OCI-LY7 (cell line): Measurements from ENCODE around the gene DOHH. TPM values are rescaled to one million over a fixed set of nuclear protein-coding genes. Genes with fewer than 3 reads are reported as not detected.
A peak's percentile ranks its signal among the peaks of the same experiment; 100 is the strongest.

Experiments used
- BruUV-seq: library from RNA; stranded (reverse); fragments of 400-500 nt; replicated peaks from 2 replicates; lab custom pipeline; 2021; lab: Mats Ljungman, UMichigan
- CTCF ChIA-PET: fragments of 300-600 bp; sonication (Branson Sonifier 250); formaldehyde crosslinking; loops from one replicate; lab custom pipeline; 2022; ENCODE audit warnings: antibody characterized with exemption; ENCODE audit not compliant: unreplicated experiment; lab: Charles Lee
- POLR2A ChIA-PET: fragments of 300-600 bp; sonication (Branson Sonifier 250); formaldehyde crosslinking; loops from one replicate; lab custom pipeline; 2022; ENCODE audit warnings: antibody characterized with exemption; lab: Charles Lee
- DNase-seq: peaks from one replicate; pipeline ENCODE4 v3.0.0-alpha.2; 2015; ENCODE audit warnings: low spot score
- H2AFZ ChIP-seq: fragments of 200-600 bp; sonication (generic), shearing (Covaris generic); 2 replicates; pipeline ENCODE4 v1.6.1; 2014; ENCODE audit warnings: mild to moderate bottlenecking, antibody characterized with exemption, low read length, moderate library complexity
- H3K27ac ChIP-seq: fragments of 200-600 bp; sonication (generic); 2 replicates; pipeline ENCODE4 v1.5.1; 2014; ENCODE audit warnings: mixed run types, low read depth, mild to moderate bottlenecking, moderate library complexity, low read length, inconsistent platforms; ENCODE audit not compliant: poor library complexity, severe bottlenecking
- H3K36me3 ChIP-seq: fragments of 200-600 bp; sonication (generic); 2 replicates; pipeline ENCODE4 v1.6.1; 2014; ENCODE audit warnings: mild to moderate bottlenecking, antibody characterized with exemption, low read length, moderate library complexity, mixed read lengths; ENCODE audit not compliant: insufficient read depth
- H3K4me1 ChIP-seq: fragments of 200-600 bp; sonication (generic); 2 replicates; pipeline ENCODE4 v1.5.1; 2014; ENCODE audit warnings: mild to moderate bottlenecking, low read length; ENCODE audit not compliant: insufficient read depth, poor library complexity, severe bottlenecking
- H3K4me2 ChIP-seq: fragments of 200-600 bp; sonication (generic); 2 replicates; pipeline ENCODE4 v1.6.1; 2014; ENCODE audit warnings: mild to moderate bottlenecking, low read length
- H3K4me3 ChIP-seq: fragments of 200-600 bp; sonication (generic); 2 replicates; pipeline ENCODE4 v1.5.1; 2014; ENCODE audit warnings: mild to moderate bottlenecking, low read depth, low read length; ENCODE audit not compliant: poor library complexity, severe bottlenecking
- H3K79me2 ChIP-seq: fragments of 200-600 bp; sonication (generic); 2 replicates; pipeline ENCODE4 v1.6.1; 2016; ENCODE audit warnings: low read depth, mild to moderate bottlenecking, low read length, moderate library complexity, mixed read lengths; ENCODE audit not compliant: insufficient read depth
- H3K9me2 ChIP-seq: fragments of 200-600 bp; sonication (generic); 2 replicates; pipeline ENCODE4 v1.6.1; 2016; ENCODE audit warnings: mild to moderate bottlenecking, low read length, mixed read lengths; ENCODE audit not compliant: insufficient read depth
- H3K9me3 ChIP-seq: fragments of 200-600 bp; sonication (generic); 2 replicates; pipeline ENCODE4 v1.6.1; 2014; ENCODE audit warnings: mild to moderate bottlenecking, mixed run types, low read length, mixed read lengths
- H4K20me1 ChIP-seq: fragments of 200-600 bp; sonication (generic); 2 replicates; pipeline ENCODE4 v1.6.1; 2014; ENCODE audit warnings: mild to moderate bottlenecking, antibody characterized with exemption, low read length, moderate library complexity, mixed read lengths; ENCODE audit not compliant: insufficient read depth
- CTCF ChIP-seq: fragments of 200-600 bp; sonication (generic); conservative IDR thresholded peaks from 2 replicates; pipeline ENCODE4 v1.5.1; 2014; ENCODE audit warnings: mild to moderate bottlenecking, antibody characterized with exemption, low read length, moderate library complexity, mixed read lengths
- EZH2phosphoT487 ChIP-seq: fragments of 200-600 bp; sonication (generic); IDR thresholded peaks from 2 replicates; pipeline ENCODE4 v1.6.1; 2018; ENCODE audit warnings: low read depth, borderline replicate concordance, mild to moderate bottlenecking, mixed run types, antibody characterized with exemption, low read length, moderate library complexity, mixed read lengths
- intact Hi-C: fragments of 100-400 bp; cut with micrococcal nuclease; formaldehyde crosslinking; loops from one replicate; pipeline ENCODE4 v1.10.0; 2022; ENCODE audit not compliant: unreplicated experiment
- total RNA-seq, 2 experiments: library from RNA; depleted of rRNA in 1 of 2; stranded (reverse); fragments of >200 nt in 1 of 2; shearing (Covaris generic) in 1 of 2; gene quantifications; 2 replicates each; pipeline ENCODE4 v1.2.3, GENCODE V29; 2014 to 2022

The DOHH gene
- total RNA-seq, 2 experiments from 2014 or later, result 11.3 to 13.1 TPM

- intact Hi-C loops, result loop anchor here (5.0 kb wide), 1 partner anchor 66 kb away; the partner anchor contains the start of gene HMG20B
- Histone ChIP-seq H3K36me3 (peaks cover 30% of the 10 kb centered on the region; the same call in 1 of the 2 replicates), H3K4me3 (peak overlapping the region; percentile 100), H4K20me1 (0 out of 2 replicates have a peak, but pooled peaks cover 3% of the 10 kb centered on the region), H3K27ac (peak overlapping the region; percentile 71), H3K9me3 (no peaks in the 10 kb centered on the region), H2AFZ (peak overlapping the region; percentile 69), H3K79me2 (peaks cover 31% of the 10 kb centered on the region), H3K4me1 (peaks cover 22% of the 10 kb centered on the region), H3K4me2 (peak overlapping the region; percentile 85), H3K9me2 (no peaks in the 10 kb centered on the region)
- ChIA-PET POLR2A (interaction anchor here (0.7 kb wide), 1 partner anchor 191 kb away, joined by 3 read pairs; no protein-coding TSS in a partner anchor), CTCF (no interaction called here)
- DNase-seq, result peak; percentile 26
- no peak for TF ChIP-seq EZH2phosphoT487
- no peak for TF ChIP-seq CTCF
- no TSS peak for BruUV-seq
Measured at GRCh38 chr19:3506384-3507340, 6.2 kb upstream of the DOHH start.

DNA sequence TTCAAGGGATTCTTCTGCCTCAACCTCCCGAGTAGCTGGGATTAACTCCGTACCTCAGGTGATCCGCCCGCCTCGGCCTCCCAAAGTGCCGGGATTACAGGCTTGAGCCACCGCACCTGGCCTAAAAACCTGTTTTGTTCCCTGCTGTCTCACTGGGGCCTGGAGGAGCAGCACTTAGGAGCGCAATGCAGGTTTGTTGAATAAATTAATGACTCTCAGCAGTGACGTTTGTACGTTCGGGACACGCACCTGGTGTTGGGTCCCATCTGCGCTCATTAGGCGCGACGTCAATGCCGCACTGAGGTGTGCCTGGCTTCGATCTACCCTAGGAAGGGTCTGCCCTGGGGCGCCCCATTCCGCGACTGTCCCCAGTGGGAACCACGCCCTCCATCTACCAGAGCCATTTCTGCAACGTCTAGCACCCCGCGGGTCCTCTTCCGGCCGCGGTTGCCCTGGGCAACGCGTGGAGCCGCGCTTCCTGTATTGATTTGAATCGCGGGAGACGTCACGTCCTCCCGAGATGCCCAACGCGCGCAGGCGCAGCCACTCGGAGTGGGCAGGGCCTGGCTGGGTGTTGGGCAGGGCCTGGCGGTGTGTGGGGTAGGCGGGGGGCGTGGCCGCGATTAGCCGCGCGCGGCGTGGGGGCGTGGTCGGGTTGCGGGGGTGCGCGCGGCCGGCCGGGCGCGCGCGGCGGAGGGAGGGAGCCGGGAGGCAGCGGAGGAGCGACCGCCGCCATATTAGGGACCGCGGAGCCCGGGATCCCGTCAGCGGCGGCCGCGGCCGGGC, 5.3 kb upstream of the DOHH start, which contains the start of gene FZR1:
Gene FZR1, plus strand, starts transcription at position 714 of the 786 bp plus-strand sequence. CDS start 16,679 bp downstream, outside the sequence.
- peaks cover 25% of the 10 kb centered on the region for H3K4me1 ChIP-seq
- TF ChIP-seq CTCF (no peak), EZH2phosphoT487 (no peak)
- H4K20me1 ChIP-seq, result 0 out of 2 replicates have a peak, but pooled peaks cover 3% of the 10 kb centered on the region
- peaks cover 24% of the 10 kb centered on the region; the same call in 1 of the 2 replicates for H3K36me3 ChIP-seq
- TSS peak; percentile 86 for BruUV-seq
- H2AFZ ChIP-seq, result peak within 1 kb of the TSS; percentile 69
- peak within 1 kb of the TSS; percentile 79 for H3K27ac ChIP-seq
- intact Hi-C loops, result loop anchor here (1.0 to 5.0 kb wide), 3 partner anchors 25 to 121 kb away; partner anchors contain the start of genes CACTIN, HMG20B and SMIM24
- no peaks in the 10 kb centered on the region for H3K9me3 ChIP-seq
- ChIA-PET POLR2A (interaction anchor here (0.7 kb wide), 1 partner anchor 192 kb away, joined by 3 read pairs; no protein-coding TSS in a partner anchor), CTCF (no interaction called here)
- H3K4me2 ChIP-seq, result peak within 1 kb of the TSS; percentile 91
- DNase-seq, result peak; percentile 99
- peak within 1 kb of the TSS; percentile 100 for H3K4me3 ChIP-seq
- H3K79me2 ChIP-seq, result peaks cover 31% of the 10 kb centered on the region
- no peaks in the 10 kb centered on the region for H3K9me2 ChIP-seq
